ENCODE data around the gene C6orf89.

DNA sequence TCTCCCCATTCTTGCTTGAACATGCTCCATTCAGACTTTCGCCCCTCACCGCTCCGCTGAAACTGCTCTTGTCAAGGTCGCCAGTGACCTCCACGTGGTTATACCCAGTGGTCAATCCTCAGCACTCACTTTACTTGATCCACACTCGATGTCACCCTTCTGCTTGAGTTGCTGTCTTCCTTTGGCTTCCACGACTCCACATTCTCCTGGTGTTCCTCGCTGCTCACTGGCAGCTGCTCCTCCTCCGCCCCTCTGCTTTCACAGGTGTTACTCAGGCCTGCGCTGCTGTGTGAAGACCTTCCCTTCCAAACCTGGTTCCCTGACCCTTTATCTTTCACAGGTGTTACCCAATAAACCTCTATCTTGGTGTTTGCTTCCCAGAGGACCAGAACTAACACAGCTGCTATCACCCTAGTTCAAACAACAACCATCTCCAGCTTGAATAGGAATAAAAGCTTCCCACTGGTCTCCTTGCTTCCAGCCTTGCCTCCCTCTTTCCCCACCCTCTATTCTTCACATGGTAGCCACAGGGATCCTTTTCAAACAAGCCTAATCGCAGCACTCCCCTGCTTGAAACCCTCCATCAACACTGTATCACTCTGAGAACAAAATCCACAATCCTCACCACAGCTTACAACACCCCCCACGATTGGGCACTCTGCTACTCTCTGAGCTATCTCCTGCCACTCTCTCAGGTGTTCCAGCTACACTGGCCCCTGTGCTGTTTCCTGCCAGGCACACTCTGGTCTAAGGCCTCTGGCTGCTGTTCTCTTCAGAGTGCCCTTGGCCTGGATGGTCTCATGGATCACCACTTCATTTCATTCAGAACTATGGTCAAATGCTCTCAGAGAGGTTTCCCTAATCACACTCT is 21.8 kb upstream of the C6orf89 start:
- TF ChIP-seq EZH2 (IDR thresholded peaks at IDR 0.05; ENCODE audit: borderline replicate concordance, low read length): no peak
- TF ChIP-seq, protein P1, sequence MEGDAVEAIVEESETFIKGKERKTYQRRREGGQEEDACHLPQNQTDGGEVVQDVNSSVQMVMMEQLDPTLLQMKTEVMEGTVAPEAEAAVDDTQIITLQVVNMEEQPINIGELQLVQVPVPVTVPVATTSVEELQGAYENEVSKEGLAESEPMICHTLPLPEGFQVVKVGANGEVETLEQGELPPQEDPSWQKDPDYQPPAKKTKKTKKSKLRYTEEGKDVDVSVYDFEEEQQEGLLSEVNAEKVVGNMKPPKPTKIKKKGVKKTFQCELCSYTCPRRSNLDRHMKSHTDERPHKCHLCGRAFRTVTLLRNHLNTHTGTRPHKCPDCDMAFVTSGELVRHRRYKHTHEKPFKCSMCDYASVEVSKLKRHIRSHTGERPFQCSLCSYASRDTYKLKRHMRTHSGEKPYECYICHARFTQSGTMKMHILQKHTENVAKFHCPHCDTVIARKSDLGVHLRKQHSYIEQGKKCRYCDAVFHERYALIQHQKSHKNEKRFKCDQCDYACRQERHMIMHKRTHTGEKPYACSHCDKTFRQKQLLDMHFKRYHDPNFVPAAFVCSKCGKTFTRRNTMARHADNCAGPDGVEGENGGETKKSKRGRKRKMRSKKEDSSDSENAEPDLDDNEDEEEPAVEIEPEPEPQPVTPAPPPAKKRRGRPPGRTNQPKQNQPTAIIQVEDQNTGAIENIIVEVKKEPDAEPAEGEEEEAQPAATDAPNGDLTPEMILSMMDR (IDR thresholded peaks at IDR 0.05; ENCODE audit: low read length): no peak

Measured in OCI-LY1 (cell line).